Activated CD4-positive, alpha-beta T cell treated with anti-CD3 and anti-CD28 coated beads, Interleukin-10, Interleukin-2, amounts not matched to agents 100 ng/mL and 50 ng/mL, durations not matched to agents 16 hours and 8 hours (primary cell): Measurements from ENCODE around the gene SYNPO.

Source experiments
- DNase-seq: peaks from one replicate; pipeline ENCODE4 v3.0.0-alpha.2; 2020

The SYNPO gene

GRCh38 chr5:150609843-150610584 lies 30.4 kb upstream of the SYNPO start:
- no peak for DNase-seq

- DNase-seq, result no peak
Measured at GRCh38 chr5:150611026-150611425, 29.4 kb upstream of the SYNPO start.

- DNase-seq, result no peak
Measured at GRCh38 chr5:150612405-150612804, 28.1 kb upstream of the SYNPO start.

- no peak for DNase-seq
Measured at GRCh38 chr5:150612905-150613670, 27.4 kb upstream of the SYNPO start.

- no peak for DNase-seq
Measured at GRCh38 chr5:150613991-150614660, 26.3 kb upstream of the SYNPO start.

- DNase-seq, result no peak
Measured at GRCh38 chr5:150614661-150615060, 25.8 kb upstream of the SYNPO start.

GRCh38 chr5:150615141-150615699 lies 25.2 kb upstream of the SYNPO start:
- DNase-seq, result peak; percentile 3

GRCh38 chr5:150616024-150616470 lies 24.4 kb upstream of the SYNPO start:
- no peak for DNase-seq

GRCh38 chr5:150616506-150616905 lies 24.0 kb upstream of the SYNPO start:
- DNase-seq, result no peak

GRCh38 chr5:150618163-150618562 lies 22.3 kb upstream of the SYNPO start:
- no peak for DNase-seq

GRCh38 chr5:150618588-150619281 lies 21.7 kb upstream of the SYNPO start:
- no peak for DNase-seq

- no peak for DNase-seq
Measured at GRCh38 chr5:150619359-150620230, 20.9 kb upstream of the SYNPO start.

- DNase-seq, result no peak
Measured at GRCh38 chr5:150621301-150621700, 19.2 kb upstream of the SYNPO start.

GRCh38 chr5:150622157-150622556 lies 18.3 kb upstream of the SYNPO start:
- no peak for DNase-seq

GRCh38 chr5:150623152-150623877 lies 17.1 kb upstream of the SYNPO start:
- no peak for DNase-seq

GRCh38 chr5:150623878-150624216 lies 16.6 kb upstream of the SYNPO start:
- DNase-seq, result no peak

- peak; percentile 20 for DNase-seq
Measured at GRCh38 chr5:150624334-150625163, 15.9 kb upstream of the SYNPO start.

- no peak for DNase-seq
Measured at GRCh38 chr5:150625164-150625535, 15.3 kb upstream of the SYNPO start.

GRCh38 chr5:150625831-150626746 lies 14.4 kb upstream of the SYNPO start:
- DNase-seq, result no peak
